KMS-11 (cell line): Measurements from ENCODE around the gene TAS2R43.

ENCODE experiments used
- H2AFZ ChIP-seq: fragments of 200-600 bp; sonication (generic); 2 replicates; pipeline ENCODE4 v1.6.1; 2016; ENCODE audit warnings: antibody characterized with exemption, mixed run types, low read depth
- H3K27ac ChIP-seq: fragments of 200-600 bp; sonication (generic); 2 replicates; pipeline ENCODE4 v1.6.1; 2016; ENCODE audit warnings: mild to moderate bottlenecking, mixed run types
- H3K27me3 ChIP-seq: fragments of 200-600 bp; sonication (generic); 2 replicates; pipeline ENCODE4 v1.6.1; 2017; ENCODE audit warnings: mild to moderate bottlenecking, low read depth, mixed run types, moderate library complexity; ENCODE audit not compliant: insufficient read depth
- H3K36me3 ChIP-seq: fragments of 200-600 bp; sonication (generic); 2 replicates; pipeline ENCODE4 v1.6.1; 2017; ENCODE audit warnings: mild to moderate bottlenecking, mixed run types; ENCODE audit not compliant: insufficient read depth
- H3K4me1 ChIP-seq: fragments of 200-600 bp; sonication (generic); 2 replicates; pipeline ENCODE4 v1.6.1; 2016; ENCODE audit warnings: mild to moderate bottlenecking, low read depth, mixed run types; ENCODE audit not compliant: poor library complexity, severe bottlenecking
- H3K4me2 ChIP-seq: fragments of 200-600 bp; sonication (generic); 2 replicates; pipeline ENCODE4 v1.7.0; 2016; ENCODE audit warnings: mild to moderate bottlenecking, mixed run types
- H3K4me3 ChIP-seq: fragments of 200-600 bp; sonication (generic); IDR thresholded peaks from 2 replicates; pipeline ENCODE4 v1.6.1; 2017; ENCODE audit warnings: low read depth, low read length, mixed read lengths; ENCODE audit not compliant: insufficient read depth
- H3K79me2 ChIP-seq: fragments of 200-600 bp; sonication (generic); 2 replicates; pipeline ENCODE4 v1.6.1; 2016; ENCODE audit warnings: low read depth, mixed run types; ENCODE audit not compliant: insufficient read depth
- H3K9ac ChIP-seq: fragments of 200-600 bp; sonication (generic); 2 replicates; pipeline ENCODE4 v1.6.1; 2016; ENCODE audit warnings: mild to moderate bottlenecking, mixed run types
- H4K20me1 ChIP-seq: fragments of 200-600 bp; sonication (generic); 2 replicates; pipeline ENCODE4 v1.6.1; 2016; ENCODE audit warnings: mild to moderate bottlenecking, mixed run types; ENCODE audit not compliant: insufficient read depth
- TF ChIP-seq, protein P1 (sequence below): fragments of 200-600 bp; sonication (generic); conservative IDR thresholded peaks from 2 replicates; pipeline ENCODE4 v1.6.1; 2017; ENCODE audit warnings: low read depth, mild to moderate bottlenecking, antibody characterized with exemption, low read length, moderate library complexity, mixed read lengths

Gene TAS2R43

DNA sequence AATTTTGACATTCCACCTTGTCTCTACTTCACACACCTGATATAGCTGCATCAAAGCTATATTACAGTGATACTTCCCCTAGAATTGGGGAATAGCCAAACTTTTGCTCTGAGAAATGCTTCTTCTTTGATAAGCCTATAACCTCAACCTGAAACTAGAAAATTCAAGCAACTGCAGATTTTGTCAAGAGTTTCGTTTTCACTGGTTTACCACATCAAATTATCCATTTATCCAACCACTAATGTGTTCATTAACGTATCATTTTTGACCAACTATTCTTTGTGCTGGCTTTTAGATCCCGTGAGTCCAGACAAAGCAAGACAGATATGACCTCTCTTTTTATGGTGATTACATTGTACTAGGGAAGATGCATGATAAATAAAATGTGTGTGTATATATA lies 16.5 kb downstream of the TAS2R43 start:
- Histone ChIP-seq H3K4me2 (no peak overlapping the region), H3K79me2 (no peaks in the 10 kb centered on the region), H3K9ac (no peak overlapping the region), H3K4me3 (no peak overlapping the region), H4K20me1 (peaks cover 3% of the 10 kb centered on the region; the same call in 1 of the 2 replicates), H2AFZ (no peak overlapping the region), H3K4me1 (peaks cover 21% of the 10 kb centered on the region), H3K36me3 (no peaks in the 10 kb centered on the region), H3K27me3 (peaks cover 17% of the 10 kb centered on the region; the same call in 1 of the 2 replicates), H3K27ac (no peak overlapping the region)
- TF ChIP-seq, protein P1, sequence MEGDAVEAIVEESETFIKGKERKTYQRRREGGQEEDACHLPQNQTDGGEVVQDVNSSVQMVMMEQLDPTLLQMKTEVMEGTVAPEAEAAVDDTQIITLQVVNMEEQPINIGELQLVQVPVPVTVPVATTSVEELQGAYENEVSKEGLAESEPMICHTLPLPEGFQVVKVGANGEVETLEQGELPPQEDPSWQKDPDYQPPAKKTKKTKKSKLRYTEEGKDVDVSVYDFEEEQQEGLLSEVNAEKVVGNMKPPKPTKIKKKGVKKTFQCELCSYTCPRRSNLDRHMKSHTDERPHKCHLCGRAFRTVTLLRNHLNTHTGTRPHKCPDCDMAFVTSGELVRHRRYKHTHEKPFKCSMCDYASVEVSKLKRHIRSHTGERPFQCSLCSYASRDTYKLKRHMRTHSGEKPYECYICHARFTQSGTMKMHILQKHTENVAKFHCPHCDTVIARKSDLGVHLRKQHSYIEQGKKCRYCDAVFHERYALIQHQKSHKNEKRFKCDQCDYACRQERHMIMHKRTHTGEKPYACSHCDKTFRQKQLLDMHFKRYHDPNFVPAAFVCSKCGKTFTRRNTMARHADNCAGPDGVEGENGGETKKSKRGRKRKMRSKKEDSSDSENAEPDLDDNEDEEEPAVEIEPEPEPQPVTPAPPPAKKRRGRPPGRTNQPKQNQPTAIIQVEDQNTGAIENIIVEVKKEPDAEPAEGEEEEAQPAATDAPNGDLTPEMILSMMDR = no peak

DNA sequence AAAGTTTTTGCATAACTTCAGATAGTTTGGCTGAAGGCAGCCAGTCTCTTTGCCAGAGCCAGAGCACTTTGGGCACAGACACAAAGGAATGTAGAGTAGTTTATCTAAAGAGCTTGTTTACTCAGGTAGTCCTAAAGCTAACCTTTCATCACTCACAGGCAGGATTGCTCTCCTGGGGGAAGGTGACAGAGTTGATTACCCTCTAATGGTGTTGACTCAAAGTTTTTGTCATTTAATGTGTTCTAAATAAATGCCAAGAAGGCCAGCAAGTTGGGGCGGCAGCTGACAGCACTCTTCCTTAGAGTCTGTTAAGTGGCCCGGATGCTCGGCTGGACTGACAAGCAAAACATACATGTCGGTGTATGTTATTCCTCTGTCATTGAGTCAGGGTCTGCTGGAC lies 20.7 kb downstream of the TAS2R43 start:
- H3K4me3 ChIP-seq = no peak overlapping the region
- no peak overlapping the region for H2AFZ ChIP-seq
- H3K27me3 ChIP-seq = no peaks in the 10 kb centered on the region; the same call in 1 of the 2 replicates
- peaks cover 18% of the 10 kb centered on the region for H3K4me1 ChIP-seq
- 0 out of 2 replicates have a peak, but pooled peaks cover 9% of the 10 kb centered on the region for H3K79me2 ChIP-seq
- TF ChIP-seq, protein P1 = no peak
- H3K9ac ChIP-seq = no peak overlapping the region
- no peak overlapping the region for H3K27ac ChIP-seq
- H4K20me1 ChIP-seq = peaks cover 3% of the 10 kb centered on the region; the same call in 1 of the 2 replicates
- H3K4me2 ChIP-seq = no peak overlapping the region
- H3K36me3 ChIP-seq = no peaks in the 10 kb centered on the region

DNA sequence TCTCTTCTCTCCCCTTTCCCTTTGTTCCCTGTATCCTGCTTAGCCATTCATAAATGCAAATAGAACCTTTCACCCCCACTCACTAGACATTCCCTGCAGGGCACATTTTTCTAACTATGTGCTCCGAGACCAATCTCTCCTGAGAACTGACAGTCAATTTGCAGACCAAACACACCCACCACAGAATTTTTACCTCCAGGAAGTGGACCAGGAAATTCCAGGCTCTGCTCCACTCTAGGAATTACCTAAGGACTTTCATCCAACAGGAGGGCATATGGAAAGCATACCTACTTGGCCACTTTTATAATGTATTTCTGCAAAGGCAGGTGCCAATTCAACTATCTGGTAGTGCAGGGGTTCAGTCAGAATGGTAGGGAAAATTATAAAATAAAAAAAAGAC lies 21.1 kb downstream of the TAS2R43 start:
- H4K20me1 ChIP-seq = peaks cover 3% of the 10 kb centered on the region; the same call in 1 of the 2 replicates
- no peak overlapping the region for H3K4me3 ChIP-seq
- no peak overlapping the region for H3K9ac ChIP-seq
- H3K36me3 ChIP-seq = no peaks in the 10 kb centered on the region
- peaks cover 14% of the 10 kb centered on the region for H3K4me1 ChIP-seq
- H3K27ac ChIP-seq = no peak overlapping the region
- no peaks in the 10 kb centered on the region; the same call in 1 of the 2 replicates for H3K27me3 ChIP-seq
- H3K4me2 ChIP-seq = no peak overlapping the region
- 0 out of 2 replicates have a peak, but pooled peaks cover 9% of the 10 kb centered on the region for H3K79me2 ChIP-seq
- H2AFZ ChIP-seq = no peak overlapping the region
- TF ChIP-seq, protein P1 = no peak

DNA sequence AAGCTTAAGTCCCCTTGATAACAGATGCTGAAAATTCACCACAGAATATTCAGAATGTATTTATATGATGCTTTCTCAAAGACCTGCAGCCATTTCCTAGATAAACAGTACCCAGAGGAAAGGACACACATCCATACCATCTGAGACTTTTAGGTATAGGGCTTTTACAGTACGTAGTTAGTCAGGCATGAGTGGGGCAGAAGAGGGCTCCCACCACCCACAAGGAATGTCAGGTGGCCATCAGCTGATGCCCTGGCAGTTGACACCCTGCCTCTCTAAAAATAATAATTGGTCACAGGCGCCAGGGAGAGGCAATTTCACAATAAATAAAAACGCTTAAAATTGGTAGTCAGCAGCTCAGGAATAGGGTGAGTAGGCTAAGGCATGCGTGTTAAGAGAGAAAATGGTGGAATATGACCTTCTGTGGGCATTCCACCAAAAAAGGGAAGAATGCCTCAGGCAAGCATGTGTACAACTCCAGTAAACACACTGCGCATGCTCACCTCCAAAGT lies 22.2 kb downstream of the TAS2R43 start:
- H3K27me3 ChIP-seq = no peaks in the 10 kb centered on the region; the same call in 1 of the 2 replicates
- no peak overlapping the region for H2AFZ ChIP-seq
- H4K20me1 ChIP-seq = no peaks in the 10 kb centered on the region
- 0 out of 2 replicates have a peak, but pooled peaks cover 9% of the 10 kb centered on the region for H3K79me2 ChIP-seq
- H3K9ac ChIP-seq = no peak overlapping the region
- peaks cover 3% of the 10 kb centered on the region for H3K4me1 ChIP-seq
- TF ChIP-seq, protein P1 = no peak
- H3K27ac ChIP-seq = no peak overlapping the region
- H3K36me3 ChIP-seq = no peaks in the 10 kb centered on the region
- no peak overlapping the region for H3K4me2 ChIP-seq
- no peak overlapping the region for H3K4me3 ChIP-seq
